H9 (cell line): ENCODE data around the gene RIPPLY3. TPM values are rescaled to one million over a fixed set of nuclear protein-coding genes. Genes with fewer than 3 reads are reported as not detected.

Source experiments
- DNase-seq: peaks from one replicate; pipeline ENCODE4 v3.0.0-alpha.2; 2017
- H2AFZ ChIP-seq: one replicate; pipeline ENCODE4 v1.6.1; 2013; ENCODE audit warnings: mild to moderate bottlenecking, low read length, control low read depth, moderate library complexity
- H2AK5ac ChIP-seq: 2 replicates; pipeline ENCODE4 v1.6.1; 2013; ENCODE audit warnings: low read length, control low read depth, mixed read lengths; ENCODE audit not compliant: insufficient read length
- H2BK120ac ChIP-seq: one replicate; pipeline ENCODE4 v1.6.1; 2013; ENCODE audit warnings: low read depth, mild to moderate bottlenecking, low read length, control low read depth, inconsistent platforms; ENCODE audit not compliant: poor library complexity, severe bottlenecking
- H2BK12ac ChIP-seq: 2 replicates; pipeline ENCODE4 v1.6.1; 2013; ENCODE audit warnings: low read length, control low read depth, mixed read lengths, low read depth; ENCODE audit not compliant: insufficient read length
- H2BK15ac ChIP-seq: 2 replicates; pipeline ENCODE4 v1.6.1; 2013; ENCODE audit warnings: low read depth, low read length, control low read depth
- H2BK20ac ChIP-seq: one replicate; pipeline ENCODE4 v1.6.1; 2013; ENCODE audit warnings: low read depth, mild to moderate bottlenecking, low read length, control low read depth, inconsistent platforms; ENCODE audit not compliant: poor library complexity, severe bottlenecking
- H2BK5ac ChIP-seq: 2 replicates; pipeline ENCODE4 v1.6.1; 2013; ENCODE audit warnings: low read length, control low read depth, mixed read lengths; ENCODE audit not compliant: insufficient read length
- H3K14ac ChIP-seq: 2 replicates; pipeline ENCODE4 v1.6.1; 2013; ENCODE audit warnings: low read length, control low read depth; ENCODE audit not compliant: insufficient read depth
- H3K18ac ChIP-seq: 2 replicates; pipeline ENCODE4 v1.6.1; 2013; ENCODE audit warnings: low read depth, mild to moderate bottlenecking, mixed read lengths, low read length, control low read depth; ENCODE audit not compliant: insufficient read length
- H3K23ac ChIP-seq: 2 replicates; pipeline ENCODE4 v1.6.1; 2013; ENCODE audit warnings: low read length, control low read depth, mixed read lengths, low read depth; ENCODE audit not compliant: insufficient read length
- H3K23me2 ChIP-seq: 2 replicates; pipeline ENCODE4 v1.6.1; 2013; ENCODE audit warnings: low read depth, mild to moderate bottlenecking, mixed read lengths, low read length, control low read depth; ENCODE audit not compliant: insufficient read length, poor library complexity, severe bottlenecking
- H3K27ac ChIP-seq: 2 replicates; pipeline ENCODE4 v1.5.1; 2013; ENCODE audit warnings: low read length, control low read depth, mixed read lengths, low read depth; ENCODE audit not compliant: insufficient read length
- H3K27me3 ChIP-seq: 2 replicates; pipeline ENCODE4 v1.6.1; 2013; ENCODE audit warnings: low read length, control low read depth, inconsistent platforms; ENCODE audit not compliant: insufficient read depth
- H3K4ac ChIP-seq: 2 replicates; pipeline ENCODE4 v1.6.1; 2013; ENCODE audit warnings: low read depth, mild to moderate bottlenecking, control low read depth, inconsistent platforms, low read length, moderate library complexity
- H3K4me1 ChIP-seq: 2 replicates; pipeline ENCODE4 v1.6.1; 2013; ENCODE audit warnings: low read length, control low read depth, inconsistent platforms; ENCODE audit not compliant: insufficient read depth
- H3K4me2 ChIP-seq: 2 replicates; pipeline ENCODE4 v1.6.1; 2013; ENCODE audit warnings: low read length, control low read depth, mixed read lengths; ENCODE audit not compliant: insufficient read length, insufficient read depth
- H3K56ac ChIP-seq: 2 replicates; pipeline ENCODE4 v1.6.1; 2013; ENCODE audit warnings: low read depth, mild to moderate bottlenecking, mixed read lengths, low read length, control low read depth; ENCODE audit not compliant: insufficient read length
- H3K79me1 ChIP-seq: 2 replicates; pipeline ENCODE4 v1.6.1; 2013; ENCODE audit warnings: low read depth, mild to moderate bottlenecking, moderate library complexity, low read length, control low read depth, inconsistent platforms; ENCODE audit not compliant: insufficient read depth, poor library complexity, severe bottlenecking
- H3K79me2 ChIP-seq: 2 replicates; pipeline ENCODE4 v1.6.1; 2013; ENCODE audit warnings: low read length, control low read depth, inconsistent platforms; ENCODE audit not compliant: insufficient read depth
- H3K9ac ChIP-seq: 2 replicates; pipeline ENCODE4 v1.6.1; 2013; ENCODE audit warnings: low read length, control low read depth, mixed read lengths; ENCODE audit not compliant: insufficient read length; ENCODE audit errors: extremely low read depth
- H3K9me3 ChIP-seq: one replicate; pipeline ENCODE4 v1.6.1; 2013; ENCODE audit warnings: low read depth, low read length, inconsistent platforms; ENCODE audit not compliant: control insufficient read depth
- H3T11ph ChIP-seq: one replicate; pipeline ENCODE4 v1.6.1; 2013; ENCODE audit warnings: mild to moderate bottlenecking, low read length, control low read depth, inconsistent platforms
- H4K20me1 ChIP-seq: one replicate; pipeline ENCODE4 v1.6.1; 2013; ENCODE audit not compliant: control insufficient read depth, insufficient read length, insufficient read depth
- H4K5ac ChIP-seq: 2 replicates; pipeline ENCODE4 v1.6.1; 2013; ENCODE audit warnings: low read depth, mild to moderate bottlenecking, mixed read lengths, low read length, control low read depth; ENCODE audit not compliant: insufficient read length
- H4K8ac ChIP-seq: replicated peaks from 2 replicates; pipeline ENCODE4 v1.6.1; 2013; ENCODE audit warnings: low read length, control low read depth, mixed read lengths, low read depth; ENCODE audit not compliant: insufficient read length
- H4K91ac ChIP-seq: 2 replicates; pipeline ENCODE4 v1.6.1; 2013; ENCODE audit warnings: low read depth, mild to moderate bottlenecking, moderate library complexity, mixed read lengths, low read length, control low read depth; ENCODE audit not compliant: insufficient read length
- H3K27ac Mint-ChIP-seq, 3 experiments: 2 replicates in 2 of 3; 3 replicates in 1 of 3; pipeline ENCODE4 v1.8.0; 2020 to 2021; ENCODE audit warnings: mixed read lengths in 3 of 3, mild to moderate bottlenecking in 1 of 3, moderate library complexity in 1 of 3
- H3K27me3 Mint-ChIP-seq: 2 replicates; pipeline ENCODE4 v1.8.0; 2021; ENCODE audit warnings: low read depth, mild to moderate bottlenecking, moderate library complexity, mixed read lengths
- H3K36me3 Mint-ChIP-seq, 3 experiments: 2 replicates in 2 of 3; 3 replicates in 1 of 3; pipeline ENCODE4 v1.8.0; 2020 to 2021; ENCODE audit warnings: low read depth in 3 of 3, mixed read lengths in 3 of 3; ENCODE audit not compliant: insufficient read depth in 1 of 3
- H3K4me1 Mint-ChIP-seq, 2 experiments: 2 replicates each; pipeline ENCODE4 v1.8.0; 2020; ENCODE audit warnings: mixed read lengths in 2 of 2
- H3K4me3 Mint-ChIP-seq, 2 experiments: 2 replicates in 1 of 2; 3 replicates in 1 of 2; pipeline ENCODE4 v1.8.0; 2020 to 2021; ENCODE audit warnings: mild to moderate bottlenecking in 2 of 2, mixed read lengths in 2 of 2, moderate library complexity in 1 of 2
- H3K9me3 Mint-ChIP-seq, 2 experiments: 2 replicates in 1 of 2; 3 replicates in 1 of 2; pipeline ENCODE4 v1.8.0; 2020; ENCODE audit warnings: mild to moderate bottlenecking in 2 of 2, mixed read lengths in 2 of 2, moderate library complexity in 1 of 2
- WGBS: extraction: QIAGEN DNeasy Blood & Tissue Kit; methylation state at CpG from one replicate; pipeline ENCODE4 v1.1.7; 2013; ENCODE audit warnings: missing lambda C conversion rate, low lambda C conversion rate, mixed read lengths; ENCODE audit not compliant: insufficient read length; ENCODE audit errors: extremely low coverage; 5-methylcytosine and 5-hydroxymethylcytosine counted together
- total RNA-seq: library from RNA; stranded (reverse); gene quantifications from 2 replicates; pipeline ENCODE4 v1.2.1, GENCODE V29; 2021
- TF ChIP-seq, protein P1 (sequence below): fragments of 200-600 bp; sonication (generic); conservative IDR thresholded peaks from 3 replicates; pipeline ENCODE4 v1.8.0; 2021; ENCODE audit warnings: antibody characterized with exemption, mild to moderate bottlenecking

Gene RIPPLY3
- total RNA-seq, 1 experiment from 2014 or later, result 1.9 TPM

- Histone ChIP-seq H3K4me2 (no peak overlapping the region), H3K79me2 (no peaks in the 10 kb centered on the region), H2AK5ac (no peak overlapping the region), H3K27ac (no peak overlapping the region), H2BK5ac (no peak overlapping the region), H4K5ac (no peak overlapping the region), H2BK15ac (no peak overlapping the region), H3K9me3 (no peaks in the 10 kb centered on the region), H3K23ac (no peak overlapping the region), H3K9ac (no peak overlapping the region), H3K27me3 (no peaks in the 10 kb centered on the region), H3K4me1 (peaks cover 4% of the 10 kb centered on the region; the same call in 1 of the 2 replicates), H3K56ac (no peak overlapping the region), H2BK12ac (no peak overlapping the region), H3T11ph (no peak overlapping the region), H2BK20ac (no peak overlapping the region), H4K20me1 (no peaks in the 10 kb centered on the region), H4K8ac (no peak overlapping the region), H3K18ac (no peak overlapping the region), H3K14ac (no peak overlapping the region), H4K91ac (no peak overlapping the region), H3K23me2 (no peaks in the 10 kb centered on the region), H3K79me1 (no peaks in the 10 kb centered on the region), H2BK120ac (no peak overlapping the region), H2AFZ (no peak overlapping the region), H3K4ac (no peak overlapping the region)
- peaks cover 12 to 13% of the 10 kb centered on the region in 2 experiments for H3K4me1 Mint-ChIP-seq
- no peaks in the 10 kb centered on the region for H3K9me3 Mint-ChIP-seq
- H3K36me3 Mint-ChIP-seq, result peaks cover 0 to 2% (median under 1%) of the 10 kb centered on the region in 3 experiments; a peak in 2 of 7 replicates
- H3K27me3 Mint-ChIP-seq, result no peaks in the 10 kb centered on the region; the same call in 1 of the 2 replicates
- TF ChIP-seq, protein P1, sequence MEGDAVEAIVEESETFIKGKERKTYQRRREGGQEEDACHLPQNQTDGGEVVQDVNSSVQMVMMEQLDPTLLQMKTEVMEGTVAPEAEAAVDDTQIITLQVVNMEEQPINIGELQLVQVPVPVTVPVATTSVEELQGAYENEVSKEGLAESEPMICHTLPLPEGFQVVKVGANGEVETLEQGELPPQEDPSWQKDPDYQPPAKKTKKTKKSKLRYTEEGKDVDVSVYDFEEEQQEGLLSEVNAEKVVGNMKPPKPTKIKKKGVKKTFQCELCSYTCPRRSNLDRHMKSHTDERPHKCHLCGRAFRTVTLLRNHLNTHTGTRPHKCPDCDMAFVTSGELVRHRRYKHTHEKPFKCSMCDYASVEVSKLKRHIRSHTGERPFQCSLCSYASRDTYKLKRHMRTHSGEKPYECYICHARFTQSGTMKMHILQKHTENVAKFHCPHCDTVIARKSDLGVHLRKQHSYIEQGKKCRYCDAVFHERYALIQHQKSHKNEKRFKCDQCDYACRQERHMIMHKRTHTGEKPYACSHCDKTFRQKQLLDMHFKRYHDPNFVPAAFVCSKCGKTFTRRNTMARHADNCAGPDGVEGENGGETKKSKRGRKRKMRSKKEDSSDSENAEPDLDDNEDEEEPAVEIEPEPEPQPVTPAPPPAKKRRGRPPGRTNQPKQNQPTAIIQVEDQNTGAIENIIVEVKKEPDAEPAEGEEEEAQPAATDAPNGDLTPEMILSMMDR, result no peak
- no CpG with 5 or more reads among the region's 14 CpGs for WGBS
- DNase-seq, result no peak
- no peak overlapping the region for H3K27ac Mint-ChIP-seq
- H3K4me3 Mint-ChIP-seq, result no peak overlapping the region
These were observed 32.3 kb upstream of the RIPPLY3 start for GRCh38 chr21:36973986-36974850.
